ENCODE measurements around the gene FAM124A. TPM values are rescaled to one million over a fixed set of nuclear protein-coding genes. Genes with fewer than 3 reads are reported as not detected.

Gene FAM124A
- total and polyA plus RNA-seq, 2 of the 8 experiments (the other 6 are each of a cell fraction or from before 2014, with no cell fraction given) = 40.7 to 49.9 TPM

- Histone ChIP-seq H3K79me1 (ENCODE audit: low read depth, low read length) (peaks cover 9% of the 10 kb centered on the region), H2BK12ac (ENCODE audit: low read depth, low read length) (no peak overlapping the region), H3K23ac (ENCODE audit: insufficient read length) (no peak overlapping the region), H3K4ac (replicated peaks; ENCODE audit: insufficient read length, low read depth, low read length) (no peak overlapping the region), H3K9me3 (ENCODE audit: insufficient read depth in 2 of 2, low read depth in 1 of 2, low read length in 1 of 2) (no peaks in the 10 kb centered on the region), H3K27ac (ENCODE audit: low read depth, low read length) (no peak overlapping the region), H2AFZ (ENCODE audit: low read length) (no peak overlapping the region), H4K91ac (replicated peaks; ENCODE audit: insufficient read length, low read length) (no peak overlapping the region), H2BK120ac (replicated peaks; ENCODE audit: low read depth, low read length) (no peak overlapping the region), H3K4me2 (ENCODE audit: insufficient read depth in 1 of 2, low read depth in 2 of 2, low read length in 2 of 2) (peak overlapping the region in 1 of 2 experiments; percentile 24; a peak in 2 of 4 replicates), H2BK15ac (ENCODE audit: low read length) (no peak overlapping the region), H3K4me3 (ENCODE audit: extremely low read depth in 1 of 4, insufficient read depth in 2 of 4, low read depth in 3 of 4, low read length in 4 of 4) (no peak overlapping the region), H4K5ac (ENCODE audit: insufficient read length, low read depth, low read length) (no peak overlapping the region), H4K8ac (ENCODE audit: extremely low read depth, insufficient read depth, low read length) (no peak overlapping the region), H2BK5ac (ENCODE audit: low read depth, low read length) (no peak overlapping the region), H3K56ac (replicated peaks; ENCODE audit: insufficient read length, low read depth, low read length) (no peak overlapping the region), H3K9ac (replicated peaks in 1 of 4; ENCODE audit: extremely low read depth in 1 of 4, low read depth in 3 of 4, low read length in 3 of 4) (no peak overlapping the region), H3K18ac (ENCODE audit: extremely low read depth, low read length) (no peak overlapping the region), H3K4me1 (replicated peaks in 1 of 4; ENCODE audit: control insufficient read depth in 3 of 4, insufficient read depth in 4 of 4, low read length in 3 of 4) (peaks cover 6 to 31% (median 18%) of the 10 kb centered on the region in 4 experiments), H3K14ac (ENCODE audit: insufficient read length) (no peak overlapping the region), H3K27me3 (replicated peaks in 1 of 4; ENCODE audit: control insufficient read depth in 3 of 4, extremely low read depth in 1 of 4, insufficient read depth in 3 of 4, low read length in 3 of 4) (no peaks in the 10 kb centered on the region), H3K36me3 (ENCODE audit: control insufficient read depth in 2 of 4, insufficient read depth in 4 of 4, low read length in 3 of 4) (peaks cover 6 to 62% (median 25%) of the 10 kb centered on the region in 4 experiments; a peak in 7 of 8 replicates), H3K23me2 (ENCODE audit: low read depth, low read length) (no peaks in the 10 kb centered on the region; the same call in 1 of the 2 replicates), H2BK20ac (ENCODE audit: low read length) (no peak overlapping the region), H3K79me2 (ENCODE audit: control insufficient read depth in 1 of 2, insufficient read depth in 2 of 2, low read length in 2 of 2) (peaks cover 5 to 83% of the 10 kb centered on the region in 2 experiments), H2AK5ac (ENCODE audit: low read depth, low read length) (no peak overlapping the region), H4K20me1 (replicated peaks in 1 of 2; ENCODE audit: control insufficient read depth in 1 of 2, insufficient read depth in 2 of 2, low read length in 2 of 2) (peaks cover 0 to 4% of the 10 kb centered on the region in 2 experiments)
- 61% methylated on average over 8 of the region's 8 CpGs; no CpG with 5 or more reads in 1 of the 2 experiments for WGBS, 2 experiments (ENCODE audit: extremely low coverage in 1 of 2, insufficient coverage in 1 of 2, insufficient read length in 1 of 2, insufficient replicate concordance in 2 of 2, low coverage in 1 of 2, low lambda C conversion rate in 2 of 2, missing lambda C conversion rate in 1 of 2)
- CTCF ChIA-PET (ENCODE audit: partially characterized antibody) = interaction anchor here (0.8 to 1.8 kb wide), 11 partner anchors 10 to 99 kb away, joined by 3 to 9 read pairs (median 3); no protein-coding TSS in a partner anchor
- POLR2A ChIA-PET (ENCODE audit: partially characterized antibody) = interaction anchor here (0.6 to 11.1 kb wide), 9 partner anchors 7 to 79 kb away, joined by 3 to 160 read pairs (median 6); no protein-coding TSS in a partner anchor
- FAIRE-seq = peak; percentile 88
- no peak for DNase-seq (ENCODE audit: low read depth in 1 of 2, low spot score in 2 of 2)
- no peak for TF ChIP-seq RAD21 (IDR thresholded peaks at IDR 0.05 in 1 of 2, conservative IDR thresholded peaks at IDR 0.05 in 1 of 2; ENCODE audit: low read depth in 2 of 2, low read length in 2 of 2)
- TF ChIP-seq ASH2L (IDR thresholded peaks at IDR 0.05; ENCODE audit: low read length) = no peak
- TF ChIP-seq TBP (IDR thresholded peaks at IDR 0.05; ENCODE audit: low read depth, low read length) = no peak
- TF ChIP-seq RNF2 (IDR thresholded peaks at IDR 0.05; ENCODE audit: borderline replicate concordance, low read depth, low read length, missing control alignments, poor library complexity, severe bottlenecking) = no peak
- no peak for TF ChIP-seq SP1 (IDR thresholded peaks at IDR 0.05; ENCODE audit: low read depth, low read length)
- no peak for TF ChIP-seq ZNF274 (IDR thresholded peaks at IDR 0.05; ENCODE audit: borderline replicate concordance, extremely low read depth, low read length)
- TF ChIP-seq POU5F1 (IDR thresholded peaks at IDR 0.05; ENCODE audit: low read depth, low read length) = no peak
- no peak for TF ChIP-seq JUN (IDR thresholded peaks at IDR 0.05; ENCODE audit: low read depth, low read length)
- no peak for TF ChIP-seq USF2 (IDR thresholded peaks at IDR 0.05; ENCODE audit: low read length)
- no peak for TF ChIP-seq CHD2 (IDR thresholded peaks at IDR 0.05; ENCODE audit: low read length)
- TF ChIP-seq HDAC2 (IDR thresholded peaks at IDR 0.05; ENCODE audit: borderline replicate concordance in 1 of 2, low read depth in 2 of 2, low read length in 2 of 2) = no peak
Measured at GRCh38 chr13:51230477-51231105, 8.4 kb downstream of the FAM124A start.

All from H1 (cell line).